H9 (cell line): Measurements from ENCODE around the gene HS3ST6. TPM values are rescaled to one million over a fixed set of nuclear protein-coding genes. Genes with fewer than 3 reads are reported as not detected.

Source experiments
- DNase-seq: peaks from one replicate; pipeline ENCODE4 v3.0.0-alpha.2; 2017
- H2AFZ ChIP-seq: one replicate; pipeline ENCODE4 v1.6.1; 2013; ENCODE audit warnings: mild to moderate bottlenecking, low read length, control low read depth, moderate library complexity
- H2AK5ac ChIP-seq: 2 replicates; pipeline ENCODE4 v1.6.1; 2013; ENCODE audit warnings: low read length, control low read depth, mixed read lengths; ENCODE audit not compliant: insufficient read length
- H2BK120ac ChIP-seq: one replicate; pipeline ENCODE4 v1.6.1; 2013; ENCODE audit warnings: low read depth, mild to moderate bottlenecking, low read length, control low read depth, inconsistent platforms; ENCODE audit not compliant: poor library complexity, severe bottlenecking
- H2BK12ac ChIP-seq: 2 replicates; pipeline ENCODE4 v1.6.1; 2013; ENCODE audit warnings: low read length, control low read depth, mixed read lengths, low read depth; ENCODE audit not compliant: insufficient read length
- H2BK15ac ChIP-seq: 2 replicates; pipeline ENCODE4 v1.6.1; 2013; ENCODE audit warnings: low read depth, low read length, control low read depth
- H2BK20ac ChIP-seq: one replicate; pipeline ENCODE4 v1.6.1; 2013; ENCODE audit warnings: low read depth, mild to moderate bottlenecking, low read length, control low read depth, inconsistent platforms; ENCODE audit not compliant: poor library complexity, severe bottlenecking
- H2BK5ac ChIP-seq: 2 replicates; pipeline ENCODE4 v1.6.1; 2013; ENCODE audit warnings: low read length, control low read depth, mixed read lengths; ENCODE audit not compliant: insufficient read length
- H3K14ac ChIP-seq: 2 replicates; pipeline ENCODE4 v1.6.1; 2013; ENCODE audit warnings: low read length, control low read depth; ENCODE audit not compliant: insufficient read depth
- H3K18ac ChIP-seq: 2 replicates; pipeline ENCODE4 v1.6.1; 2013; ENCODE audit warnings: low read depth, mild to moderate bottlenecking, mixed read lengths, low read length, control low read depth; ENCODE audit not compliant: insufficient read length
- H3K23ac ChIP-seq: 2 replicates; pipeline ENCODE4 v1.6.1; 2013; ENCODE audit warnings: low read length, control low read depth, mixed read lengths, low read depth; ENCODE audit not compliant: insufficient read length
- H3K23me2 ChIP-seq: 2 replicates; pipeline ENCODE4 v1.6.1; 2013; ENCODE audit warnings: low read depth, mild to moderate bottlenecking, mixed read lengths, low read length, control low read depth; ENCODE audit not compliant: insufficient read length, poor library complexity, severe bottlenecking
- H3K27ac ChIP-seq: 2 replicates; pipeline ENCODE4 v1.5.1; 2013; ENCODE audit warnings: low read length, control low read depth, mixed read lengths, low read depth; ENCODE audit not compliant: insufficient read length
- H3K27me3 ChIP-seq: 2 replicates; pipeline ENCODE4 v1.6.1; 2013; ENCODE audit warnings: low read length, control low read depth, inconsistent platforms; ENCODE audit not compliant: insufficient read depth
- H3K4ac ChIP-seq: 2 replicates; pipeline ENCODE4 v1.6.1; 2013; ENCODE audit warnings: low read depth, mild to moderate bottlenecking, control low read depth, inconsistent platforms, low read length, moderate library complexity
- H3K4me1 ChIP-seq: 2 replicates; pipeline ENCODE4 v1.6.1; 2013; ENCODE audit warnings: low read length, control low read depth, inconsistent platforms; ENCODE audit not compliant: insufficient read depth
- H3K4me2 ChIP-seq: 2 replicates; pipeline ENCODE4 v1.6.1; 2013; ENCODE audit warnings: low read length, control low read depth, mixed read lengths; ENCODE audit not compliant: insufficient read length, insufficient read depth
- H3K56ac ChIP-seq: 2 replicates; pipeline ENCODE4 v1.6.1; 2013; ENCODE audit warnings: low read depth, mild to moderate bottlenecking, mixed read lengths, low read length, control low read depth; ENCODE audit not compliant: insufficient read length
- H3K79me1 ChIP-seq: 2 replicates; pipeline ENCODE4 v1.6.1; 2013; ENCODE audit warnings: low read depth, mild to moderate bottlenecking, moderate library complexity, low read length, control low read depth, inconsistent platforms; ENCODE audit not compliant: insufficient read depth, poor library complexity, severe bottlenecking
- H3K79me2 ChIP-seq: 2 replicates; pipeline ENCODE4 v1.6.1; 2013; ENCODE audit warnings: low read length, control low read depth, inconsistent platforms; ENCODE audit not compliant: insufficient read depth
- H3K9ac ChIP-seq: 2 replicates; pipeline ENCODE4 v1.6.1; 2013; ENCODE audit warnings: low read length, control low read depth, mixed read lengths; ENCODE audit not compliant: insufficient read length; ENCODE audit errors: extremely low read depth
- H3K9me3 ChIP-seq: one replicate; pipeline ENCODE4 v1.6.1; 2013; ENCODE audit warnings: low read depth, low read length, inconsistent platforms; ENCODE audit not compliant: control insufficient read depth
- H3T11ph ChIP-seq: one replicate; pipeline ENCODE4 v1.6.1; 2013; ENCODE audit warnings: mild to moderate bottlenecking, low read length, control low read depth, inconsistent platforms
- H4K20me1 ChIP-seq: one replicate; pipeline ENCODE4 v1.6.1; 2013; ENCODE audit not compliant: control insufficient read depth, insufficient read length, insufficient read depth
- H4K5ac ChIP-seq: 2 replicates; pipeline ENCODE4 v1.6.1; 2013; ENCODE audit warnings: low read depth, mild to moderate bottlenecking, mixed read lengths, low read length, control low read depth; ENCODE audit not compliant: insufficient read length
- H4K8ac ChIP-seq: replicated peaks from 2 replicates; pipeline ENCODE4 v1.6.1; 2013; ENCODE audit warnings: low read length, control low read depth, mixed read lengths, low read depth; ENCODE audit not compliant: insufficient read length
- H4K91ac ChIP-seq: 2 replicates; pipeline ENCODE4 v1.6.1; 2013; ENCODE audit warnings: low read depth, mild to moderate bottlenecking, moderate library complexity, mixed read lengths, low read length, control low read depth; ENCODE audit not compliant: insufficient read length
- H3K27ac Mint-ChIP-seq, 3 experiments: 2 replicates in 2 of 3; 3 replicates in 1 of 3; pipeline ENCODE4 v1.8.0; 2020 to 2021; ENCODE audit warnings: mixed read lengths in 3 of 3, mild to moderate bottlenecking in 1 of 3, moderate library complexity in 1 of 3
- H3K27me3 Mint-ChIP-seq: 2 replicates; pipeline ENCODE4 v1.8.0; 2021; ENCODE audit warnings: low read depth, mild to moderate bottlenecking, moderate library complexity, mixed read lengths
- H3K36me3 Mint-ChIP-seq, 3 experiments: 2 replicates in 2 of 3; 3 replicates in 1 of 3; pipeline ENCODE4 v1.8.0; 2020 to 2021; ENCODE audit warnings: low read depth in 3 of 3, mixed read lengths in 3 of 3; ENCODE audit not compliant: insufficient read depth in 1 of 3
- H3K4me1 Mint-ChIP-seq, 2 experiments: 2 replicates each; pipeline ENCODE4 v1.8.0; 2020; ENCODE audit warnings: mixed read lengths in 2 of 2
- H3K4me3 Mint-ChIP-seq, 2 experiments: 2 replicates in 1 of 2; 3 replicates in 1 of 2; pipeline ENCODE4 v1.8.0; 2020 to 2021; ENCODE audit warnings: mild to moderate bottlenecking in 2 of 2, mixed read lengths in 2 of 2, moderate library complexity in 1 of 2
- H3K9me3 Mint-ChIP-seq, 2 experiments: 2 replicates in 1 of 2; 3 replicates in 1 of 2; pipeline ENCODE4 v1.8.0; 2020; ENCODE audit warnings: mild to moderate bottlenecking in 2 of 2, mixed read lengths in 2 of 2, moderate library complexity in 1 of 2
- WGBS: extraction: QIAGEN DNeasy Blood & Tissue Kit; methylation state at CpG from one replicate; pipeline ENCODE4 v1.1.7; 2013; ENCODE audit warnings: missing lambda C conversion rate, low lambda C conversion rate, mixed read lengths; ENCODE audit not compliant: insufficient read length; ENCODE audit errors: extremely low coverage; 5-methylcytosine and 5-hydroxymethylcytosine counted together
- total RNA-seq: library from RNA; stranded (reverse); gene quantifications from 2 replicates; pipeline ENCODE4 v1.2.1, GENCODE V29; 2021
- TF ChIP-seq, protein P1 (sequence below): fragments of 200-600 bp; sonication (generic); conservative IDR thresholded peaks from 3 replicates; pipeline ENCODE4 v1.8.0; 2021; ENCODE audit warnings: antibody characterized with exemption, mild to moderate bottlenecking

The HS3ST6 gene
- total RNA-seq, 1 experiment from 2014 or later = not detected

DNA sequence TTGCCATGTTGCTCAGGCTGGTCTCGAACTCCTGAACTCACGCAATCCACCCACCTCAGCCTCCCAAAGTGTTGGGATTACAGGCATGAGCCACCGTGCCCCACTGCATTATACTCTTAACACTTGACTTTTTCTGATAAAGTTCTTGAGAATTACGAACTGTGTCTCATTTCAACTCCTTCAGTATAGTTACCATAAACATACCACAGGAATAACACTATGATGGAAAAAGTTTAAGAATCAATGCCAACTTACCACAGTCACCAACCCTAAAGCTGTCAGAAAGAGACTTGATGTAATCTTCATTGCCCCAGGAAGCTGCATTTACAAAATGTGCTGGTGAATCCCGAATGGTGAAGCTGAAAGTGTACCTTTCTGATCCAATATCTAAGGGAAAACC is 56.5 kb downstream of the HS3ST6 start:
- Histone ChIP-seq H3K79me1 (no peaks in the 10 kb centered on the region), H3T11ph (no peak overlapping the region), H4K20me1 (no peaks in the 10 kb centered on the region), H4K91ac (no peak overlapping the region), H3K9ac (no peak overlapping the region), H2BK120ac (no peak overlapping the region), H4K5ac (no peak overlapping the region), H3K23ac (no peak overlapping the region), H3K4ac (no peak overlapping the region), H3K9me3 (no peaks in the 10 kb centered on the region), H2AFZ (no peak overlapping the region), H2BK15ac (no peak overlapping the region), H3K27me3 (no peaks in the 10 kb centered on the region), H3K27ac (no peak overlapping the region), H2BK12ac (no peak overlapping the region), H2AK5ac (no peak overlapping the region), H3K14ac (no peak overlapping the region), H2BK20ac (no peak overlapping the region), H3K23me2 (no peaks in the 10 kb centered on the region), H3K79me2 (no peaks in the 10 kb centered on the region), H3K4me1 (no peaks in the 10 kb centered on the region), H3K56ac (no peak overlapping the region), H3K18ac (no peak overlapping the region), H2BK5ac (no peak overlapping the region), H4K8ac (no peak overlapping the region), H3K4me2 (no peak overlapping the region)
- H3K9me3 Mint-ChIP-seq = no peaks in the 10 kb centered on the region
- DNase-seq = no peak
- H3K4me1 Mint-ChIP-seq = no peaks in the 10 kb centered on the region
- no peak overlapping the region for H3K27ac Mint-ChIP-seq
- H3K4me3 Mint-ChIP-seq = no peak overlapping the region
- H3K36me3 Mint-ChIP-seq = peaks cover 0 to 2% (median 0%) of the 10 kb centered on the region in 3 experiments; a peak in 1 of 7 replicates
- H3K27me3 Mint-ChIP-seq = peaks cover 67% of the 10 kb centered on the region
- WGBS = no CpG with 5 or more reads among the region's 5 CpGs
- TF ChIP-seq, protein P1, sequence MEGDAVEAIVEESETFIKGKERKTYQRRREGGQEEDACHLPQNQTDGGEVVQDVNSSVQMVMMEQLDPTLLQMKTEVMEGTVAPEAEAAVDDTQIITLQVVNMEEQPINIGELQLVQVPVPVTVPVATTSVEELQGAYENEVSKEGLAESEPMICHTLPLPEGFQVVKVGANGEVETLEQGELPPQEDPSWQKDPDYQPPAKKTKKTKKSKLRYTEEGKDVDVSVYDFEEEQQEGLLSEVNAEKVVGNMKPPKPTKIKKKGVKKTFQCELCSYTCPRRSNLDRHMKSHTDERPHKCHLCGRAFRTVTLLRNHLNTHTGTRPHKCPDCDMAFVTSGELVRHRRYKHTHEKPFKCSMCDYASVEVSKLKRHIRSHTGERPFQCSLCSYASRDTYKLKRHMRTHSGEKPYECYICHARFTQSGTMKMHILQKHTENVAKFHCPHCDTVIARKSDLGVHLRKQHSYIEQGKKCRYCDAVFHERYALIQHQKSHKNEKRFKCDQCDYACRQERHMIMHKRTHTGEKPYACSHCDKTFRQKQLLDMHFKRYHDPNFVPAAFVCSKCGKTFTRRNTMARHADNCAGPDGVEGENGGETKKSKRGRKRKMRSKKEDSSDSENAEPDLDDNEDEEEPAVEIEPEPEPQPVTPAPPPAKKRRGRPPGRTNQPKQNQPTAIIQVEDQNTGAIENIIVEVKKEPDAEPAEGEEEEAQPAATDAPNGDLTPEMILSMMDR = no peak

Other genes starting within 250 kb of the HS3ST6 start
- 200 and 206 TPM in 2 replicates for gene JPT2, start 240.1 kb downstream of the HS3ST6 start, total RNA-seq
- gene MAPK8IP3, start 212.2 kb downstream of the HS3ST6 start, total RNA-seq = 49.4 and 51.3 TPM in 2 replicates
- gene NME3, start 146.9 kb downstream of the HS3ST6 start, total RNA-seq = 76.9 and 81.9 TPM in 2 replicates
- gene EME2, start 145.6 kb downstream of the HS3ST6 start, total RNA-seq = 60.4 and 63.6 TPM in 2 replicates
- 199 and 205 TPM in 2 replicates for gene MRPS34, start 145.3 kb downstream of the HS3ST6 start, total RNA-seq
- 19.9 and 20.0 TPM in 2 replicates for gene SPSB3, start 135.8 kb downstream of the HS3ST6 start, total RNA-seq
- 67.7 and 69.4 TPM in 2 replicates for gene NUBP2, start 135.5 kb downstream of the HS3ST6 start, total RNA-seq
- gene IGFALS, start 124.7 kb downstream of the HS3ST6 start, total RNA-seq = not detected in 2 replicates
- 30.0 and 31.0 TPM in 2 replicates for gene HAGH, start 91.6 kb downstream of the HS3ST6 start, total RNA-seq
- 13.2 and 16.2 TPM in 2 replicates for gene FAHD1, start 91.2 kb downstream of the HS3ST6 start, total RNA-seq
- 1.3 and 1.6 TPM in 2 replicates for gene MEIOB, start 46.3 kb downstream of the HS3ST6 start, total RNA-seq
- gene MSRB1, start 24.8 kb upstream of the HS3ST6 start, total RNA-seq = 24.3 and 25.7 TPM in 2 replicates
- gene RPL3L, start 36.3 kb upstream of the HS3ST6 start, total RNA-seq = 0.11 and 0.31 TPM in 2 replicates
- gene NDUFB10, start 41.1 kb upstream of the HS3ST6 start, total RNA-seq = 191 and 192 TPM in 2 replicates
- 3,874 and 3,923 TPM in 2 replicates for gene RPS2, start 46.4 kb upstream of the HS3ST6 start, total RNA-seq
- 0.28 TPM in 1 of 2 replicates, not detected in the other for gene RNF151, start 48.4 kb upstream of the HS3ST6 start, total RNA-seq
- 53.3 and 54.0 TPM in 2 replicates for gene TBL3, start 53.6 kb upstream of the HS3ST6 start, total RNA-seq
- 1.3 and 1.7 TPM in 2 replicates for gene NOXO1, start 63.1 kb upstream of the HS3ST6 start, total RNA-seq
- 49.1 and 50.4 TPM in 2 replicates for gene GFER, start 65.8 kb upstream of the HS3ST6 start, total RNA-seq
- gene SYNGR3, start 71.6 kb upstream of the HS3ST6 start, total RNA-seq = 11.9 and 12.1 TPM in 2 replicates
- 64.2 and 70.9 TPM in 2 replicates for gene ZNF598, start 91.4 kb upstream of the HS3ST6 start, total RNA-seq
- gene NPW, start 101.4 kb upstream of the HS3ST6 start, total RNA-seq = 7.1 and 10.2 TPM in 2 replicates
- 15.3 and 18.4 TPM in 2 replicates for gene NHERF2, start 108.5 kb upstream of the HS3ST6 start, total RNA-seq
- 52.0 and 54.0 TPM in 2 replicates for gene NTHL1, start 129.4 kb upstream of the HS3ST6 start, total RNA-seq
- gene TSC2, start 129.6 kb upstream of the HS3ST6 start, total RNA-seq = 122 and 125 TPM in 2 replicates
- 73.5 and 88.0 TPM in 2 replicates for gene PKD1, start 217.5 kb upstream of the HS3ST6 start, total RNA-seq
- gene RAB26, start 230.2 kb upstream of the HS3ST6 start, total RNA-seq = 2.4 and 3.0 TPM in 2 replicates
- gene TRAF7, start 237.4 kb upstream of the HS3ST6 start, total RNA-seq = 105 and 108 TPM in 2 replicates